GM20000 (cell line): ENCODE data around the gene ZNF24.

Source experiments
- DNase-seq: peaks from one replicate; pipeline ENCODE4 v3.0.0; 2012; ENCODE audit warnings: low spot score
- TF ChIP-seq, protein P1 (sequence below): IDR thresholded peaks from 2 replicates; pipeline ENCODE4 v1.5.1; 2012; ENCODE audit warnings: mild to moderate bottlenecking, control low read depth; ENCODE audit errors: extremely low read depth, missing control alignments

Gene ZNF24

DNA sequence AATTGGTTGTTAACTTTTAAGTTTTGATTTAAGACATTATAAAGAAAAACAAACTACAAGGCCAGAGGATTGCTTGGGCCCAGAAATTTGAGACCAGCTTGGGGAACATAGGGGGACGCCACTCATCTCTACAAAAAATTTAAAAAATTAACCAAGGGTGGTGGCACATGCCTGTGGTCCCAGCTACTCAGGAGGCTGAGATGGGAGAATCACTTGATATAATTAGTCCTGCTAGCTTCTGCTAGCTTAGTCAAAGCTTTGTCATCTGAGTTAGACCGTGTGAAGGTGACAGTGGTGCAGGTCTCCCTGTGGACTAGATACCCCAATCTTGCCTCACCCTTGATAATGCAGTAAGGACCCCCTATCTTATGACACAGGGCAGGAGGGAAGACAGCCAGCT lies 38.9 kb upstream of the ZNF24 start:
- TF ChIP-seq, protein P1, sequence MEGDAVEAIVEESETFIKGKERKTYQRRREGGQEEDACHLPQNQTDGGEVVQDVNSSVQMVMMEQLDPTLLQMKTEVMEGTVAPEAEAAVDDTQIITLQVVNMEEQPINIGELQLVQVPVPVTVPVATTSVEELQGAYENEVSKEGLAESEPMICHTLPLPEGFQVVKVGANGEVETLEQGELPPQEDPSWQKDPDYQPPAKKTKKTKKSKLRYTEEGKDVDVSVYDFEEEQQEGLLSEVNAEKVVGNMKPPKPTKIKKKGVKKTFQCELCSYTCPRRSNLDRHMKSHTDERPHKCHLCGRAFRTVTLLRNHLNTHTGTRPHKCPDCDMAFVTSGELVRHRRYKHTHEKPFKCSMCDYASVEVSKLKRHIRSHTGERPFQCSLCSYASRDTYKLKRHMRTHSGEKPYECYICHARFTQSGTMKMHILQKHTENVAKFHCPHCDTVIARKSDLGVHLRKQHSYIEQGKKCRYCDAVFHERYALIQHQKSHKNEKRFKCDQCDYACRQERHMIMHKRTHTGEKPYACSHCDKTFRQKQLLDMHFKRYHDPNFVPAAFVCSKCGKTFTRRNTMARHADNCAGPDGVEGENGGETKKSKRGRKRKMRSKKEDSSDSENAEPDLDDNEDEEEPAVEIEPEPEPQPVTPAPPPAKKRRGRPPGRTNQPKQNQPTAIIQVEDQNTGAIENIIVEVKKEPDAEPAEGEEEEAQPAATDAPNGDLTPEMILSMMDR = no peak
- DNase-seq = no peak

GRCh38 chr18:35379421-35379820 lies 35.2 kb upstream of the ZNF24 start:
- DNase-seq = no peak
- TF ChIP-seq, protein P1 = no peak

DNA sequence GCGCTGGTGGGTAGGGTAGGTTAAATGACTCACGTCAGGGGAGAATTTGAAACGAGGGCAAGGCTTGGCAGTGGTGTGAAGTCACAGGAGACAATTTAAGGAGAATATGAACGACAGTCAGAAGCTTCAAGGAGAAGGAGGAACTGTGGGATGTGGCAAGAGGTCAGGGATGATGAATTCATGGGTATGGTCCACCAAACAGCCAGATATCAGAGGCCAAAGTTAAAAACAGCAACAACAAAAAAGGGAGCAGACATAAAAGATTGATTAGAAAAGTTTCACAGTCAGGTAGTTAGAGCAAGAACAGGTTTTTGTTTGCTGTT lies 34.3 kb upstream of the ZNF24 start:
- TF ChIP-seq, protein P1 = no peak
- no peak for DNase-seq

GRCh38 chr18:35377875-35378573 lies 33.8 kb upstream of the ZNF24 start:
- DNase-seq = no peak
- TF ChIP-seq, protein P1 = no peak

- TF ChIP-seq, protein P1 = no peak
- DNase-seq = peak; percentile 86
These were observed 32.8 kb upstream of the ZNF24 start, which contains the start of gene ZNF396 for GRCh38 chr18:35376742-35377695. ZNF396 (minus strand) TSS chr18:35377337; CDS start chr18:35374292, 3,045 bp downstream.

DNA sequence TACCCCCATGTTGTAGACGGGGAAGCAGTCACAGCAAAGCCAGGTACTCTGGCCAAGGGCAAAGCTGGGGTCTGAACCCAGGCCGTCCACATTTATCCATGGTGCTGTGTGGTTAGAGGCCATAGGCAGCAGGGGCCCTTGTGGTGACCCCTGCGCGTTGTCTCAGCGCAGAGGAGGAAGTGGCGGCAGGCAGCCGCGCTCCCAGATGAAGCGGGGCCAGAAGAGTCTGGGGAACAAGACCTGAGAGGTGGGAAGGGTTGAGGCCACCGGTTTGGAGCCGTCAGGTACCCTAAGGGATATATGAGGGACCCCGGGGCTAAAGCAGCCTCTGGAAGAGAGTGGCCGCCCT lies 32.1 kb upstream of the ZNF24 start:
- TF ChIP-seq, protein P1 = no peak
- DNase-seq = peak; percentile 70

DNA sequence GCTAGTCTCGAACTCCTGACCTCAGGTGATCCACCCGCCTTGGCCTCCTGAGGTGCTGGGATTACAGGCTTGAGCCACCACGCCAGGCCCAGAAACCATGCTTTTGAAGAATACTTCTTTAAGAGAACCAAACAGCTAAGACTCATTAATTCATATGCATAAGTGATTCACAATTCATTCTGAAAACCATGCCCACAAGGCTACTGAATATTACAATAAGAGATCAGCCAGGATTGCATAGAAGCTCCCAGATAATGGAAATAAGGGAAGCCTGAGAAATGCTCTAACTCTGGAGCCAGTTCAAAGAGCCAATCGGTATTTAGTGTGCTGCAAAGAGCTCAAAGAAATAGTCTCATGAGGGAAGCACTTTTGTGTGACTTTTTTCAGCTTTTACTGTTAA lies 30.5 kb upstream of the ZNF24 start:
- TF ChIP-seq, protein P1 = no peak
- DNase-seq = no peak
